Ovary (tissue), 3 donors: Measurements from ENCODE around the gene RASGRP3.

Source experiments
- CTCF ChIP-seq, 3 donors: fragments of 450-650 bp in 2 of 3; fragments of 200-600 bp in 1 of 3; IDR thresholded peaks; one replicate each; pipeline versions ENCODE4 v1.5.1 to v1.8.0; 2016 to 2022; ENCODE audit warnings: antibody characterized with exemption in 3 of 3, mild to moderate bottlenecking in 1 of 3
- POLR2A ChIP-seq: fragments of 450-650 bp; IDR thresholded peaks from one replicate; pipeline ENCODE4 v1.6.1; 2017; ENCODE audit warnings: antibody characterized with exemption, mild to moderate bottlenecking, moderate library complexity
- donor health status: DM: no; HTN: no; CAD: no.

- TF ChIP-seq POLR2A (no peak), CTCF (IDR thresholded peaks at IDR 0.05) (no peak)
Measured at GRCh38 chr2:33500177-33500576, 23.7 kb downstream of the RASGRP3 start.
